ENCODE data around the gene POC1A.

GRCh38 chr3:52186729-52187128 is 32.5 kb upstream of the POC1A start:
- TF ChIP-seq, protein P1, sequence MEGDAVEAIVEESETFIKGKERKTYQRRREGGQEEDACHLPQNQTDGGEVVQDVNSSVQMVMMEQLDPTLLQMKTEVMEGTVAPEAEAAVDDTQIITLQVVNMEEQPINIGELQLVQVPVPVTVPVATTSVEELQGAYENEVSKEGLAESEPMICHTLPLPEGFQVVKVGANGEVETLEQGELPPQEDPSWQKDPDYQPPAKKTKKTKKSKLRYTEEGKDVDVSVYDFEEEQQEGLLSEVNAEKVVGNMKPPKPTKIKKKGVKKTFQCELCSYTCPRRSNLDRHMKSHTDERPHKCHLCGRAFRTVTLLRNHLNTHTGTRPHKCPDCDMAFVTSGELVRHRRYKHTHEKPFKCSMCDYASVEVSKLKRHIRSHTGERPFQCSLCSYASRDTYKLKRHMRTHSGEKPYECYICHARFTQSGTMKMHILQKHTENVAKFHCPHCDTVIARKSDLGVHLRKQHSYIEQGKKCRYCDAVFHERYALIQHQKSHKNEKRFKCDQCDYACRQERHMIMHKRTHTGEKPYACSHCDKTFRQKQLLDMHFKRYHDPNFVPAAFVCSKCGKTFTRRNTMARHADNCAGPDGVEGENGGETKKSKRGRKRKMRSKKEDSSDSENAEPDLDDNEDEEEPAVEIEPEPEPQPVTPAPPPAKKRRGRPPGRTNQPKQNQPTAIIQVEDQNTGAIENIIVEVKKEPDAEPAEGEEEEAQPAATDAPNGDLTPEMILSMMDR (conservative IDR thresholded peaks at IDR 0.05 in 1 of 2, IDR thresholded peaks at IDR 0.05 in 1 of 2; ENCODE audit: low read depth in 1 of 2, low read length in 2 of 2): no peak
- no peak for TF ChIP-seq EZH2 (IDR thresholded peaks at IDR 0.05; ENCODE audit: low read length, missing control alignments)

All from fibroblast of lung (primary cell).